ENCODE measurements around the gene PTCD3. TPM values are rescaled to one million over a fixed set of nuclear protein-coding genes. Genes with fewer than 3 reads are reported as not detected.

The PTCD3 gene
- 10 to 100 TPM; 10.2 to 31.9 (median 14.6) TPM for polyA plus RNA-seq

- WGBS, 3 donors: 0 to 1% (median 1%) methylated on average over 44 of the region's 44 CpGs
- H3K27ac ChIP-seq (ENCODE audit: low read depth, low read length): no peak within 1 kb of the TSS
Observed at GRCh38 chr2:86105969-86106945, at the start of gene PTCD3. Gene PTCD3 (plus strand): TSS chr2:86106235. CDS start chr2:86106248, 13 bp downstream.

- 79 to 96% (median 93%) methylated on average over 4 of the region's 4 CpGs for WGBS, 3 donors
- H3K27ac ChIP-seq (ENCODE audit: low read depth, low read length): no peak overlapping the region
Observed at GRCh38 chr2:86056590-86057331, 49.3 kb upstream of the PTCD3 start.

DNA sequence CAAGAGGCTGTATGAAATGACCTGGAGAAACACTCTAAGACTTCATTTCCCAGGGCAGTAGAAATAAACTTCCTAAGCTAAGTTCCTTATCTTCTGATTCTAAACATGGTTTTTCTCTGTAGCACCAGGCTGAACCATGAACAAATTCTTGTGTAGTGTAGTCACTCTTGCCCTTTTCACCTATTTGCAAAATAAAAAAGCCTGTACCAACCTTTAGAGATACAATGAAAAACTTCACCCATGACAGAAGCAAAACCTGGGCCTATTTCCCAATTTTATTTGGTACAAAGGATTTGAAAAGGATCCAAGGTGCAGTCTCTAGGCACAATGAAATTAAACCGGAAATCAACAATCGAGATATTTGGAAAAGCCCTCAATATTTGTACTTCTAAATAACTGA lies 44.0 kb upstream of the PTCD3 start:
- no peak overlapping the region for H3K27ac ChIP-seq (ENCODE audit: low read depth, low read length)
- 36 to 68% (median 48%) methylated on average over 2 of the region's 2 CpGs for WGBS, 3 donors

DNA sequence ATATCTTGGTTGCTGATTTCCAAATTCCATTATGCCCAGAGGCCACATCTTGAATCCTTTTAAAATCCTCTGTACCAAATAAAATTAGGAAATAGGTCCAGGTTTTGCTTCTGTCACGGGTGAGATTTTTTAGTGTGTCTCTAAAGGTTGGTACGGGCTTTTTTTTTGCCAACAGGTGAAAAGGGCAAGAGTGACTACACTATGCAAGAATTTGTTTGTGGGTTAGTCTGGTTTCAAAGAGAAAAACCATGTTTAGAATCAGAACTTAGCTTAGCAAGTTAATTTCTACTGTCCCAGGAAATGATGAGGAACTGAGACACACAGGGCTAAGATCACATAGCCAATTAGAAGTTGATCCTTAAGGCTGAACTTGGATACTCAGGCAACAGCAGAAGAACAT lies 42.0 kb upstream of the PTCD3 start:
- H3K27ac ChIP-seq (ENCODE audit: low read depth, low read length): no peak overlapping the region
- WGBS, 3 donors: 86 to 97% (median 93%) methylated on average over 2 of the region's 2 CpGs

GRCh38 chr2:86065512-86065911 lies 40.5 kb upstream of the PTCD3 start:
- H3K27ac ChIP-seq (ENCODE audit: low read depth, low read length): no peak overlapping the region

DNA sequence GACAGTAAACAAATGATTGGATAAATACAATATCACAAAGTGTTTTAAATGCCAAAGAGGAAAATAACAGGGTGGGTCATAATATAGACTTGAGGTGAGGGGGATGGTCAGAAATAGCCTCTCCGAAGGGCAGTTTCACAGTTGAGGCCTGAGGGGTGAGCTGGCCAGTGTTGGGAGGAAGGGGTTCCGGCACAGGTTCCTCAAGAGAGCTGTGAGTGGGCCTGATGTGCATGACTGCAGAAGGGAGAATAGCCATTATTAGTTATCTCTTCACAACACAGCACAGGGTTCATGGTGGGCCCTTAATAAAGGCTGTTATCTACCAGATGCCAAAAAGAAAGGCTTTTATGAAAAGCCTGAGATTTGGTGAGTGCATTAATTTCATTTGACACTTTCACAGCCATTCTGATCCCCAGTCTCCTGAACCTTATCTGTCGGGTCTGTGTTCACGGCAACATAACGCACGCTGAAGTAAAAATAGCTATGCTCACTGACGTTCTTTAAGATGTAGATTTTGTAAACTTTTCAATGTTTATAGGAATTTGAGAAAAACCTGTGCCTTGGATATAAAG lies 39.9 kb upstream of the PTCD3 start:
- WGBS, 3 donors: 93 to 95% (median 94%) methylated on average over 7 of the region's 7 CpGs
- H3K27ac ChIP-seq (ENCODE audit: low read depth, low read length): no peak overlapping the region

More at GRCh38 chr2:86065512-86065911, 40.5 kb upstream of the PTCD3 start:
- 51 to 77% (median 62%) methylated on average over 5 of the region's 5 CpGs for WGBS, 3 donors

DNA sequence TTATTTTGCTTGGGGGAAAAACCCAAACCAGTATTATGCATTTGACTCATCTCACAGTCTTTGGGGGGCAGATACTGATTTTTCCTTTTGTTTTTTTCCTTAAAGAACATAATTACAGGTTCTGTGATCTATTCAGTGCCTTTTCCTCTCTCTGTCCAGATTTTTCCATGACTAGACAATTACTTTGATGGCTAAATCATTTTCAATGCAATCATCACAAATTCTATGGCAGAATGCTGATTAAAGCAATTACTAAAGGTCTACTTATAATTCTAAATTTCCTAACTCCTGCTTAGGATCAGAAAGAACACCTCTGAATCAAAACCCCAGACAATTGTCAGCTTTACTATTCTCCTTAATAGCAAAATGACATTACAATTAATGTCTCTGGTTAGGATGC lies 39.1 kb upstream of the PTCD3 start:
- H3K27ac ChIP-seq (ENCODE audit: low read depth, low read length): no peak overlapping the region

DNA sequence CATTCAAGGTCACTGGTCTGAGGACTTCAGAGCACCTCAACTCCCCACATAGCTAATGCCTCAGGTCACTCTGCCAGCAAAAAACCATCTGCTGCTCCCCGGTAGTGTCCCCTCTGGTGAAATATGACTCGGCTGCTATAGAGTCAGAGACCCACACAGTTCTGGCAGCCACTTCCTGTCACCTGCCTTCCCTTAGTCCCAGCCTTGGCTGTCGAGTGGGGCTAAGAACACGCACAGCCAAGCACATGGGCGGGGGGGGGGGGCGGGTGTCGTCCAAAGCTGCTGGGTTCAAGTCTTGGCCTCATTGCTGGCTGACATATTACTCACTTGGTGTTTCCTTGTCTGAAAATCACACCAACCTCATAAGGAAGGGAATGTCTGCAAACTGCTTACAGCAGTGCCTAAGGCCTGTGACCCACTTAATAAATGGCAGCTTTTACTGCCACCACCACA lies 37.9 kb upstream of the PTCD3 start:
- no peak overlapping the region for H3K27ac ChIP-seq (ENCODE audit: low read depth, low read length)
- 38 to 59% (median 55%) methylated on average over 7 of the region's 7 CpGs for WGBS, 3 donors

DNA sequence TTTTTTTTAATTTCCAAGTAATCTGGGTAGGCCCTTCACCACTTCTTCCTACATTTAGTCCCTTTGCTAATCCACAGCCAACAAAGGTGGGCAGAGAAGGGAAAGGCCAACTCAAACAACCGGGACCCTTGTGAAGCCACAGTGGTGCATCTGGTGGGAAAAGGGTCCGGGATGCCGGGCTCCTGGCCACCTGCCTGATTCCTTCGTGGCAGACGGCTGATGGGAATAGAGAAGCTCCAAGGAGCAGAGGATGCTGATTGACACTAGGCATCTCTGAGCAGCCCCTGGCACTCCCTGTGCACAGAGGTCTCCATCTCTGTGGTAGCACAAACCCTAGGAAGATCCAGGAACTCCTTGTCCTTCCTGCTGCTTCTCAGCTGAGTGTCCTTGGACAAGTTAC lies 37.4 kb upstream of the PTCD3 start:
- no peak overlapping the region for H3K27ac ChIP-seq (ENCODE audit: low read depth, low read length)
- 94 to 97% (median 96%) methylated on average over 5 of the region's 5 CpGs for WGBS, 3 donors

DNA sequence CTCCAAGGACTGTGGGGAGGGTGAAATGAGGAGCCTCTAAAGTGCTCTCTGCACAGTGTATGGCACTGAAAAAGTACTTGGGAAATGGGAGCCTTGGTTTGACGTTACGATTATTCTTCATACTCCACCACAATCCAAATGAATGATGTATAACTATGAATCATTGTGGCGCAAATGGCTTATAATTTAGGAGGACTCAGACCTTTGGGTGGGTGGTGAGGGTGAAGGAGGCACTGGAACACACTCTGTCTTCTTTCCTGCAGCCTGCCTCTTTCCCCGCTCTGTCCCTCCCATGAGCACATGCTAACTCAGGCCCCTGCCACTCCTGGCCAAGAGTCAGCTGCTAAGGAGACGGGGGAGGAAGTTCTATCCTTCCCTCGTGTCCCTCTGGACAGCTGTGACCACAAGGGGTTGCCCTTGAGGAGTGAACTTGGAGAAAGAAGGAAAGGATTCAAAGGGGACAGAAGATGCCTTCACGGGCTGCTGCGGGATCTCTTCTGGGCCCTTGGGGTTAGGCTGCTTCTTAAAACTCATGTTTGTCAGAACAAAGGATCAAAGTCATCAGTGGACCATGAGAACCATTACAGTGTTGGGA lies 36.8 kb upstream of the PTCD3 start:
- 68 to 79% (median 71%) methylated on average over 8 of the region's 8 CpGs for WGBS, 3 donors

GRCh38 chr2:86069783-86070339 lies 36.2 kb upstream of the PTCD3 start:
- H3K27ac ChIP-seq (ENCODE audit: low read depth, low read length): no peak overlapping the region
- WGBS, 3 donors: 91 to 96% (median 96%) methylated on average over 16 of the region's 16 CpGs

More for the DNA sequence above, 36.8 kb upstream of the PTCD3 start:
- no peak overlapping the region for H3K27ac ChIP-seq (ENCODE audit: low read depth, low read length)

DNA sequence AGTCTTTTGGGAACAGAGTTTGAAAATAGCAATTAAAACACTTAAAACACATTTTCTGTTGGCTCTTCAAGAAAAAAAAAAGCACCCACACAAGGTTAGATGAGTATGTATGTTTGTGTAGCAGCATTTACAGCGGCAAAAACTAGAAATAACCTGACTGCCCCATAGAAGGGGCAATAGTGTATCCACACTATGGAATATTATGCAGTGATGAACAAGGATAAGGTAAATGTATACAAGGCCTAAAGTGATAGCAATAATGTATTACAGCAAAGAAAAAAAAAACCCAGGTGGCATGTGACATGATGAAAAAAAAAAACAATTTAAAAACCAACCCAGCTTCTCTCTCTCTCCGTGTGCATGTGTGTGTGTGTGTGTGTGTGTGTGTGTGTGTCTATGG lies 35.2 kb upstream of the PTCD3 start:
- H3K27ac ChIP-seq (ENCODE audit: low read depth, low read length): no peak overlapping the region

GRCh38 chr2:86072271-86072858 lies 33.7 kb upstream of the PTCD3 start:
- 14 to 33% (median 31%) methylated on average over 9 of the region's 9 CpGs for WGBS, 3 donors
- peak overlapping the region; percentile 32 for H3K27ac ChIP-seq (ENCODE audit: low read depth, low read length)

More for the DNA sequence above, 35.2 kb upstream of the PTCD3 start:
- 90 to 100% (median 95%) methylated on average over 1 to 2 of the region's 2 CpGs for WGBS, 3 donors

DNA sequence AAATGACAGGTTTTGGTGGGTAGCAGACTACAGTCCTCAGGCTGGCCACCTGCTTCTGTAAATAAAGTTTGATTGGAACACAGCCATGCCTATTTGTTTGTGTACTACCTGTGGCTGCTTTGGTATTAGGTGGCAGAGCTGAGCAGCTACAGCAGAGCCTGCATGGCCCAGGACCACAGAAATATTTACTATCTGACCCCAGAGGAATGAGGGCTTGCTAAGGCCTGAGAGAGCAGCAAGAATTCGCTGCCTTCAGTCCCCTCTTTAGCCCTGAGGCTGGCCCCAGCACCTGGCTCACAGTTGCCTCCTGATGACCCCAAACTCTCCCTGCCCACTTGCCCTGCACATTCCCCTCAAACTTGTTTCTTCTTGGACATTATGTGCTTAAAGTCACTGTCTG lies 32.8 kb upstream of the PTCD3 start:
- 78 to 100% (median 97%) methylated on average over 1 of the region's 1 CpG for WGBS, 3 donors
- no peak overlapping the region for H3K27ac ChIP-seq (ENCODE audit: low read depth, low read length)

DNA sequence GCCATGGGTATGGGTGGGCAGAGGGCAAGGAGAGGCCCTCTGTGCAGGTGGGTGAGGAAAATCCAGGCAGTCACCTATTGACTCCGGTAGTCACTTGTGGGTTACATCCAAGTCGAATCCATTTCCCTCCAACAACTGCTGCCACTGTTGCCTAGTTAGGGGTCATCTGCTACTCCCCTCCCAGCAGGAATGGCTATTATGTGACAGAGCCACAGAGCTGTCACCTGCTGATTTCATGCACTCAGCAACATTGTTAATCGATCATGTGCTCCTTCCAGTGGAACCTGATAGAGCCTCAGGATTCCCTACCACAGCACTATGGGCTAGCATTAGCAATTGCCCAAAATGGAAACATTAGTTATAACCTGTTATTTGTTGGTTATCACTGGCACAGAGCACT lies 31.8 kb upstream of the PTCD3 start:
- H3K27ac ChIP-seq (ENCODE audit: low read depth, low read length): no peak overlapping the region
- 91 to 96% (median 92%) methylated on average over 3 of the region's 3 CpGs for WGBS, 3 donors

- 94 to 98% (median 97%) methylated on average over 15 of the region's 15 CpGs for WGBS, 3 donors
- H3K27ac ChIP-seq (ENCODE audit: low read depth, low read length): no peak overlapping the region
Observed at GRCh38 chr2:86074811-86075210, 31.2 kb upstream of the PTCD3 start.

- 92 to 97% (median 95%) methylated on average over 5 of the region's 5 CpGs for WGBS, 3 donors
Observed at GRCh38 chr2:86075886-86076285, 30.1 kb upstream of the PTCD3 start.

More at GRCh38 chr2:86075886-86076285, 30.1 kb upstream of the PTCD3 start:
- H3K27ac ChIP-seq (ENCODE audit: low read depth, low read length): no peak overlapping the region

Data from adipose tissue (tissue), 3 donors.